HepG2 (cell line): ENCODE data around the gene ADGRG6. TPM values are rescaled to one million over a fixed set of nuclear protein-coding genes. Genes with fewer than 3 reads are reported as not detected.
A peak's percentile ranks its signal among the peaks of the same experiment; 100 is the strongest.

Experiments used
- AGO2 ChIP-seq: fragments of 200-400 bp; formaldehyde crosslinking; optimal IDR thresholded peaks from 2 replicates; pipeline ENCODE3; 2017; ENCODE audit warnings: mild to moderate bottlenecking, low read depth, low read length, moderate library complexity
- FOXA1 ChIP-seq, 2 experiments: fragments of 450-650 bp in 1 of 2; sonication (generic) in 1 of 2; formaldehyde crosslinking in 1 of 2; IDR thresholded peaks; 2 replicates each; pipeline versions ENCODE4 v1.4.0 to v1.6.1; 2016 to 2020; ENCODE audit warnings: missing genetic modification reagents in 1 of 2
- JUN ChIP-seq: sonication (generic); formaldehyde crosslinking; IDR thresholded peaks from 2 replicates; pipeline ENCODE4 v1.4.0; 2020; ENCODE audit warnings: mild to moderate bottlenecking, missing genetic modification reagents
- MIER2 ChIP-seq: IDR thresholded peaks from 2 replicates; pipeline ENCODE4 v1.6.1; 2016; ENCODE audit warnings: missing biosample characterization, missing genetic modification reagents
- NFE2L2 ChIP-seq: fragments of 150-350 bp; IDR thresholded peaks from 2 replicates; pipeline ENCODE4 v1.6.1; 2014; ENCODE audit warnings: low read length
- ONECUT2 ChIP-seq: sonication (generic); formaldehyde crosslinking; IDR thresholded peaks from 2 replicates; pipeline ENCODE4 v1.4.0; 2020; ENCODE audit warnings: missing genetic modification reagents
- PHF21A ChIP-seq: sonication (generic); formaldehyde crosslinking; IDR thresholded peaks from 2 replicates; pipeline ENCODE4 v1.5.0; 2020; ENCODE audit warnings: mild to moderate bottlenecking, missing genetic modification reagents
- PLRG1 ChIP-seq: fragments of 450-650 bp; conservative IDR thresholded peaks from 2 replicates; pipeline ENCODE4 v1.6.1; 2016
- SIX1 ChIP-seq: sonication (generic); formaldehyde crosslinking; IDR thresholded peaks from 2 replicates; pipeline ENCODE4 v1.4.0; 2020; ENCODE audit warnings: missing genetic modification reagents, borderline replicate concordance
- SMC3 ChIP-seq: IDR thresholded peaks from 2 replicates; pipeline ENCODE4 v1.6.1; 2011; ENCODE audit warnings: low read length, improper control_type of control experiment
- TBP ChIP-seq: sonication (generic); formaldehyde crosslinking; IDR thresholded peaks from 2 replicates; pipeline ENCODE4 v1.5.0; 2020; ENCODE audit warnings: missing genetic modification reagents
- THAP11 ChIP-seq: IDR thresholded peaks from 2 replicates; pipeline ENCODE4 v1.6.1; 2016; ENCODE audit warnings: missing biosample characterization, missing genetic modification reagents
- ZFP36L2 ChIP-seq: sonication (generic); formaldehyde crosslinking; IDR thresholded peaks from 2 replicates; pipeline ENCODE4 v1.4.0; 2020; ENCODE audit warnings: missing genetic modification reagents
- ZFX ChIP-seq: sonication (generic); formaldehyde crosslinking; IDR thresholded peaks from 2 replicates; pipeline ENCODE4 v1.4.0; 2020; ENCODE audit warnings: mild to moderate bottlenecking, low read depth, missing genetic modification reagents, moderate library complexity
- ZNF142 ChIP-seq: sonication (generic); formaldehyde crosslinking; IDR thresholded peaks from 2 replicates; pipeline ENCODE4 v1.4.0; 2020; ENCODE audit warnings: missing genetic modification reagents
- ZNF235 ChIP-seq: sonication (generic); formaldehyde crosslinking; IDR thresholded peaks from 2 replicates; pipeline ENCODE4 v1.8.1; 2023; ENCODE audit warnings: mild to moderate bottlenecking, missing genetic modification reagents, borderline replicate concordance
- ZNF350 ChIP-seq: sonication (generic); formaldehyde crosslinking; IDR thresholded peaks from 2 replicates; pipeline ENCODE4 v1.4.0; 2020; ENCODE audit warnings: mild to moderate bottlenecking, low read depth, missing genetic modification reagents, borderline replicate concordance
- ZNF841 ChIP-seq: sonication (generic); formaldehyde crosslinking; IDR thresholded peaks from 2 replicates; pipeline ENCODE4 v1.8.1; 2023; ENCODE audit warnings: missing genetic modification reagents, borderline replicate concordance
- polyA plus RNA-seq, 8 experiments: library from polyadenylated mRNA; depleted of rRNA in 3 of 8; stranded (reverse) in 7 of 8; unstranded in 1 of 8; fragments of >200 nt; fragmentation: Illumina TruSeq in 4 of 8; extraction: Trizol in 4 of 8; gene quantifications; 2 replicates each; pipeline versions ENCODE4 v1.2.1 to v1.2.3, GENCODE V29; 2011 to 2016; ENCODE audit warnings: low read depth in 4 of 8, missing spikeins in 1 of 8, mixed read lengths in 1 of 8; ENCODE audit not compliant: insufficient read depth in 1 of 8
- total RNA-seq, 5 experiments: library from RNA; depleted of rRNA; stranded (reverse); fragments of >200 nt; fragmentation: Illumina TruSeq; extraction: Trizol; gene quantifications; 2 replicates each; pipeline ENCODE4 v1.2.3, GENCODE V29; 2016; ENCODE audit warnings: low read depth in 1 of 5
- TF ChIP-seq, protein P1 (sequence below): IDR thresholded peaks from 2 replicates; pipeline ENCODE4 v1.6.1; 2016; ENCODE audit warnings: low read depth
- TF ChIP-seq, protein P2 (sequence below): sonication (generic); formaldehyde crosslinking; IDR thresholded peaks from 2 replicates; pipeline ENCODE4 v1.4.0; 2020; ENCODE audit warnings: missing genetic modification reagents
- TF ChIP-seq, protein P3 (sequence below): fragments of 450-650 bp; IDR thresholded peaks from 2 replicates; pipeline ENCODE4 v1.6.1; 2016

The ADGRG6 gene
- total and polyA plus RNA-seq, 2 of the 13 experiments (the other 11 are each of a cell fraction or from before 2014, with no cell fraction given), result 129 to 249 TPM

- no peak for TF ChIP-seq ZNF142 (CRISPR knock-in tag)
- no peak for TF ChIP-seq ONECUT2
- no peak for TF ChIP-seq JUN
- no peak for TF ChIP-seq TBP
- TF ChIP-seq, protein P1, sequence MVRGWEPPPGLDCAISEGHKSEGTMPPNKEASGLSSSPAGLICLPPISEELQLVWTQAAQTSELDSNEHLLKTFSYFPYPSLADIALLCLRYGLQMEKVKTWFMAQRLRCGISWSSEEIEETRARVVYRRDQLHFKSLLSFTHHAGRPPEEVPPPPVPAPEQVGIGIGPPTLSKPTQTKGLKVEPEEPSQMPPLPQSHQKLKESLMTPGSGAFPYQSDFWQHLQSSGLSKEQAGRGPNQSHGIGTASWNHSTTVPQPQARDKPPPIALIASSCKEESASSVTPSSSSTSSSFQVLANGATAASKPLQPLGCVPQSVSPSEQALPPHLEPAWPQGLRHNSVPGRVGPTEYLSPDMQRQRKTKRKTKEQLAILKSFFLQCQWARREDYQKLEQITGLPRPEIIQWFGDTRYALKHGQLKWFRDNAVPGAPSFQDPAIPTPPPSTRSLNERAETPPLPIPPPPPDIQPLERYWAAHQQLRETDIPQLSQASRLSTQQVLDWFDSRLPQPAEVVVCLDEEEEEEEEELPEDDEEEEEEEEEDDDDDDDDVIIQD (CRISPR knock-in tag), result peak; percentile 43; the same call in 1 of the 2 replicates
- no peak for TF ChIP-seq ZNF841 (CRISPR knock-in tag)
- TF ChIP-seq ZFX (CRISPR knock-in tag), result no peak
- TF ChIP-seq THAP11 (CRISPR knock-in tag), result peak; percentile 7; the same call in 1 of the 2 replicates
- peak; percentile 37; the same call in 1 of the 2 replicates for TF ChIP-seq SIX1
- TF ChIP-seq ZNF235 (CRISPR knock-in tag), result no peak
- no peak for TF ChIP-seq PLRG1
- TF ChIP-seq ZFP36L2 (CRISPR knock-in tag), result no peak
- no peak for TF ChIP-seq SMC3
- peak; percentile 23; the same call in 1 of the 2 replicates for TF ChIP-seq MIER2 (CRISPR knock-in tag)
- no peak for TF ChIP-seq AGO2
- TF ChIP-seq FOXA1 (IDR thresholded peaks at IDR 0.05), result no peak
- TF ChIP-seq FOXA1 (CRISPR knock-in tag; IDR thresholded peaks at IDR 0.05), result peak; percentile 17; the same call in 1 of the 2 replicates
- TF ChIP-seq NFE2L2, result no peak
- TF ChIP-seq, protein P2, sequence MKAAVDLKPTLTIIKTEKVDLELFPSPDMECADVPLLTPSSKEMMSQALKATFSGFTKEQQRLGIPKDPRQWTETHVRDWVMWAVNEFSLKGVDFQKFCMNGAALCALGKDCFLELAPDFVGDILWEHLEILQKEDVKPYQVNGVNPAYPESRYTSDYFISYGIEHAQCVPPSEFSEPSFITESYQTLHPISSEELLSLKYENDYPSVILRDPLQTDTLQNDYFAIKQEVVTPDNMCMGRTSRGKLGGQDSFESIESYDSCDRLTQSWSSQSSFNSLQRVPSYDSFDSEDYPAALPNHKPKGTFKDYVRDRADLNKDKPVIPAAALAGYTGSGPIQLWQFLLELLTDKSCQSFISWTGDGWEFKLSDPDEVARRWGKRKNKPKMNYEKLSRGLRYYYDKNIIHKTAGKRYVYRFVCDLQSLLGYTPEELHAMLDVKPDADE (CRISPR knock-in tag), result no peak
- TF ChIP-seq PHF21A (CRISPR knock-in tag), result peak; percentile 48; the same call in 1 of the 2 replicates
- TF ChIP-seq, protein P3, sequence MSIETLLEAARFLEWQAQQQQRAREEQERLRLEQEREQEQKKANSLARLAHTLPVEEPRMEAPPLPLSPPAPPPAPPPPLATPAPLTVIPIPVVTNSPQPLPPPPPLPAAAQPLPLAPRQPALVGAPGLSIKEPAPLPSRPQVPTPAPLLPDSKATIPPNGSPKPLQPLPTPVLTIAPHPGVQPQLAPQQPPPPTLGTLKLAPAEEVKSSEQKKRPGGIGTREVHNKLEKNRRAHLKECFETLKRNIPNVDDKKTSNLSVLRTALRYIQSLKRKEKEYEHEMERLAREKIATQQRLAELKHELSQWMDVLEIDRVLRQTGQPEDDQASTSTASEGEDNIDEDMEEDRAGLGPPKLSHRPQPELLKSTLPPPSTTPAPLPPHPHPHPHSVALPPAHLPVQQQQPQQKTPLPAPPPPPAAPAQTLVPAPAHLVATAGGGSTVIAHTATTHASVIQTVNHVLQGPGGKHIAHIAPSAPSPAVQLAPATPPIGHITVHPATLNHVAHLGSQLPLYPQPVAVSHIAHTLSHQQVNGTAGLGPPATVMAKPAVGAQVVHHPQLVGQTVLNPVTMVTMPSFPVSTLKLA, result no peak
- TF ChIP-seq ZNF350 (CRISPR knock-in tag), result no peak
Measured at GRCh38 chr6:142292166-142292924, 9.5 kb upstream of the ADGRG6 start (continued).
